GM12878 (cell line): ENCODE results near the gene C1orf21.

Experiments
- BACH1 ChIP-seq: fragments of 450-650 bp; IDR thresholded peaks from 2 replicates; pipeline ENCODE4 v1.6.1; 2017; ENCODE audit warnings: mild to moderate bottlenecking, borderline replicate concordance
- EZH2 ChIP-seq: IDR thresholded peaks from 2 replicates; pipeline ENCODE4 v1.6.1; 2012; ENCODE audit warnings: low read depth, mild to moderate bottlenecking, control low read depth, inconsistent platforms, low read length, borderline replicate concordance; ENCODE audit not compliant: control insufficient read depth
- NFIC ChIP-seq: IDR thresholded peaks from 2 replicates; pipeline ENCODE4 v1.6.1; 2012; ENCODE audit warnings: low read depth, mild to moderate bottlenecking, inconsistent platforms, low read length, moderate library complexity
- POLR2AphosphoS5 ChIP-seq: IDR thresholded peaks from 2 replicates; pipeline ENCODE4 v1.6.1; 2011; ENCODE audit warnings: mild to moderate bottlenecking, low read length, inconsistent platforms
- STAT1 ChIP-seq: fragments of 450-650 bp; conservative IDR thresholded peaks from 2 replicates; pipeline ENCODE4 v1.6.1; 2014; ENCODE audit warnings: antibody characterized with exemption, mild to moderate bottlenecking
- TF ChIP-seq, protein P1 (sequence below), 3 experiments: IDR thresholded peaks in 2 of 3; conservative IDR thresholded peaks in 1 of 3; 2 replicates each; pipeline ENCODE4 v1.5.1; 2011; ENCODE audit warnings: low read depth in 3 of 3, low read length in 3 of 3, mild to moderate bottlenecking in 3 of 3, control low read depth in 2 of 3, moderate library complexity in 2 of 3, inconsistent platforms in 1 of 3, mixed read lengths in 1 of 3; ENCODE audit not compliant: control insufficient read depth in 2 of 3, insufficient read depth in 1 of 3; ENCODE audit errors: extremely low read depth in 1 of 3
- TF ChIP-seq, protein P2 (sequence below): IDR thresholded peaks from 2 replicates; pipeline ENCODE4 v1.6.1; 2011; ENCODE audit warnings: mild to moderate bottlenecking, low read depth, low read length, moderate library complexity; ENCODE audit not compliant: insufficient replicate concordance
- TF ChIP-seq, protein P3 (sequence below): IDR thresholded peaks from 2 replicates; pipeline ENCODE4 v1.6.1; 2012; ENCODE audit warnings: low read length, inconsistent platforms

DNA sequence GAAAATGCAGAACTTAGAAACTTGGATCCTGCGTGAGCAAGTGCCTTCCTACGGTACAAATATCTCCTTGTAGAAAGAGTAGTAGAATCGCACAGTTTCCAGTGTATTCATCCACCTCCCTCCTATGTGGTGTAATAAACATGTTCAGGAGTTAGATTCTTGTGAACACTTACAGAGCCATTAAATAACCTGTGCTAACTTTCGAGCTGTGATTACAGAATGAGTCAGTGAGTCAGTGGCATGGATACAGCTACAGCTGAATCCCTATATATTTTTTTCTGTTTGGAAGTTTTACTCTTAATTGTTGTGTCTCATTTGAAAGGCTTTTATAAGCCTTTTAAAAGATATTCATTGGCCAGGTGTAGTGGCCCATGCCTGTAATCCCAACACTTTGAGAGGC is 219.1 kb downstream of the C1orf21 start:
- TF ChIP-seq NFIC (no peak), BACH1 (no peak), POLR2AphosphoS5 (no peak), EZH2 (no peak), STAT1 (no peak)
- TF ChIP-seq, protein P1, sequence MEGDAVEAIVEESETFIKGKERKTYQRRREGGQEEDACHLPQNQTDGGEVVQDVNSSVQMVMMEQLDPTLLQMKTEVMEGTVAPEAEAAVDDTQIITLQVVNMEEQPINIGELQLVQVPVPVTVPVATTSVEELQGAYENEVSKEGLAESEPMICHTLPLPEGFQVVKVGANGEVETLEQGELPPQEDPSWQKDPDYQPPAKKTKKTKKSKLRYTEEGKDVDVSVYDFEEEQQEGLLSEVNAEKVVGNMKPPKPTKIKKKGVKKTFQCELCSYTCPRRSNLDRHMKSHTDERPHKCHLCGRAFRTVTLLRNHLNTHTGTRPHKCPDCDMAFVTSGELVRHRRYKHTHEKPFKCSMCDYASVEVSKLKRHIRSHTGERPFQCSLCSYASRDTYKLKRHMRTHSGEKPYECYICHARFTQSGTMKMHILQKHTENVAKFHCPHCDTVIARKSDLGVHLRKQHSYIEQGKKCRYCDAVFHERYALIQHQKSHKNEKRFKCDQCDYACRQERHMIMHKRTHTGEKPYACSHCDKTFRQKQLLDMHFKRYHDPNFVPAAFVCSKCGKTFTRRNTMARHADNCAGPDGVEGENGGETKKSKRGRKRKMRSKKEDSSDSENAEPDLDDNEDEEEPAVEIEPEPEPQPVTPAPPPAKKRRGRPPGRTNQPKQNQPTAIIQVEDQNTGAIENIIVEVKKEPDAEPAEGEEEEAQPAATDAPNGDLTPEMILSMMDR (IDR thresholded peaks at IDR 0.05 in 2 of 3, conservative IDR thresholded peaks at IDR 0.05 in 1 of 3; ENCODE audit: control insufficient read depth in 2 of 3, extremely low read depth in 1 of 3, insufficient read depth in 1 of 3, low read depth in 3 of 3, low read length in 3 of 3), result no peak
- TF ChIP-seq, protein P2, sequence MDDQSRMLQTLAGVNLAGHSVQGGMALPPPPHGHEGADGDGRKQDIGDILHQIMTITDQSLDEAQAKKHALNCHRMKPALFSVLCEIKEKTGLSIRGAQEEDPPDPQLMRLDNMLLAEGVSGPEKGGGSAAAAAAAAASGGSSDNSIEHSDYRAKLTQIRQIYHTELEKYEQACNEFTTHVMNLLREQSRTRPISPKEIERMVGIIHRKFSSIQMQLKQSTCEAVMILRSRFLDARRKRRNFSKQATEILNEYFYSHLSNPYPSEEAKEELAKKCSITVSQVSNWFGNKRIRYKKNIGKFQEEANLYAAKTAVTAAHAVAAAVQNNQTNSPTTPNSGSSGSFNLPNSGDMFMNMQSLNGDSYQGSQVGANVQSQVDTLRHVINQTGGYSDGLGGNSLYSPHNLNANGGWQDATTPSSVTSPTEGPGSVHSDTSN, result no peak
- TF ChIP-seq, protein P3, sequence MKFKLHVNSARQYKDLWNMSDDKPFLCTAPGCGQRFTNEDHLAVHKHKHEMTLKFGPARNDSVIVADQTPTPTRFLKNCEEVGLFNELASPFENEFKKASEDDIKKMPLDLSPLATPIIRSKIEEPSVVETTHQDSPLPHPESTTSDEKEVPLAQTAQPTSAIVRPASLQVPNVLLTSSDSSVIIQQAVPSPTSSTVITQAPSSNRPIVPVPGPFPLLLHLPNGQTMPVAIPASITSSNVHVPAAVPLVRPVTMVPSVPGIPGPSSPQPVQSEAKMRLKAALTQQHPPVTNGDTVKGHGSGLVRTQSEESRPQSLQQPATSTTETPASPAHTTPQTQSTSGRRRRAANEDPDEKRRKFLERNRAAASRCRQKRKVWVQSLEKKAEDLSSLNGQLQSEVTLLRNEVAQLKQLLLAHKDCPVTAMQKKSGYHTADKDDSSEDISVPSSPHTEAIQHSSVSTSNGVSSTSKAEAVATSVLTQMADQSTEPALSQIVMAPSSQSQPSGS, result no peak
